ENCODE results near the gene KAZN.

DNA sequence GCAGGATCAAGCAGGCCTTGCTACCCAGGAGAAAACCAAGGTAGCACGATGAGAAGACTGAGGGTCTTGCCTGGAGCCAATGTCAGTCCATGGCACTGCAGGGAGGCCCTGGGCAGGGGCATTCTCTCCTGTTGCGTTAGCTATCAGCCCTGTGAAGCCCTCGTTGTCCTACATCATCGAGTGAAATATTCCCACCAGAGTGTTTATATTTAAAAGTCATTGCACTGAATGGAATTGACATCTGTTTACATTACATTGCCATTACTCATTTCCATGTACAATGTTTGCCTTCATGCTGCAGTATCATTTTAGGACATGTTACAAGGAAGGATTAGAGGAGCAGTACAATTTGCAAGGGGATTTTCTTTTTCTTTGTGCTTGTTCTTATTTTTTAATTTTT, 243.9 kb downstream of the KAZN start:
- TF ChIP-seq RFX5 (IDR thresholded peaks at IDR 0.05) = no peak
- TF ChIP-seq EP300 (IDR thresholded peaks at IDR 0.05) = no peak
- TF ChIP-seq, protein P1, sequence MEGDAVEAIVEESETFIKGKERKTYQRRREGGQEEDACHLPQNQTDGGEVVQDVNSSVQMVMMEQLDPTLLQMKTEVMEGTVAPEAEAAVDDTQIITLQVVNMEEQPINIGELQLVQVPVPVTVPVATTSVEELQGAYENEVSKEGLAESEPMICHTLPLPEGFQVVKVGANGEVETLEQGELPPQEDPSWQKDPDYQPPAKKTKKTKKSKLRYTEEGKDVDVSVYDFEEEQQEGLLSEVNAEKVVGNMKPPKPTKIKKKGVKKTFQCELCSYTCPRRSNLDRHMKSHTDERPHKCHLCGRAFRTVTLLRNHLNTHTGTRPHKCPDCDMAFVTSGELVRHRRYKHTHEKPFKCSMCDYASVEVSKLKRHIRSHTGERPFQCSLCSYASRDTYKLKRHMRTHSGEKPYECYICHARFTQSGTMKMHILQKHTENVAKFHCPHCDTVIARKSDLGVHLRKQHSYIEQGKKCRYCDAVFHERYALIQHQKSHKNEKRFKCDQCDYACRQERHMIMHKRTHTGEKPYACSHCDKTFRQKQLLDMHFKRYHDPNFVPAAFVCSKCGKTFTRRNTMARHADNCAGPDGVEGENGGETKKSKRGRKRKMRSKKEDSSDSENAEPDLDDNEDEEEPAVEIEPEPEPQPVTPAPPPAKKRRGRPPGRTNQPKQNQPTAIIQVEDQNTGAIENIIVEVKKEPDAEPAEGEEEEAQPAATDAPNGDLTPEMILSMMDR (IDR thresholded peaks at IDR 0.05) = no peak
- TF ChIP-seq SREBF2 (IDR thresholded peaks at IDR 0.05) = no peak
- TF ChIP-seq, protein P2, sequence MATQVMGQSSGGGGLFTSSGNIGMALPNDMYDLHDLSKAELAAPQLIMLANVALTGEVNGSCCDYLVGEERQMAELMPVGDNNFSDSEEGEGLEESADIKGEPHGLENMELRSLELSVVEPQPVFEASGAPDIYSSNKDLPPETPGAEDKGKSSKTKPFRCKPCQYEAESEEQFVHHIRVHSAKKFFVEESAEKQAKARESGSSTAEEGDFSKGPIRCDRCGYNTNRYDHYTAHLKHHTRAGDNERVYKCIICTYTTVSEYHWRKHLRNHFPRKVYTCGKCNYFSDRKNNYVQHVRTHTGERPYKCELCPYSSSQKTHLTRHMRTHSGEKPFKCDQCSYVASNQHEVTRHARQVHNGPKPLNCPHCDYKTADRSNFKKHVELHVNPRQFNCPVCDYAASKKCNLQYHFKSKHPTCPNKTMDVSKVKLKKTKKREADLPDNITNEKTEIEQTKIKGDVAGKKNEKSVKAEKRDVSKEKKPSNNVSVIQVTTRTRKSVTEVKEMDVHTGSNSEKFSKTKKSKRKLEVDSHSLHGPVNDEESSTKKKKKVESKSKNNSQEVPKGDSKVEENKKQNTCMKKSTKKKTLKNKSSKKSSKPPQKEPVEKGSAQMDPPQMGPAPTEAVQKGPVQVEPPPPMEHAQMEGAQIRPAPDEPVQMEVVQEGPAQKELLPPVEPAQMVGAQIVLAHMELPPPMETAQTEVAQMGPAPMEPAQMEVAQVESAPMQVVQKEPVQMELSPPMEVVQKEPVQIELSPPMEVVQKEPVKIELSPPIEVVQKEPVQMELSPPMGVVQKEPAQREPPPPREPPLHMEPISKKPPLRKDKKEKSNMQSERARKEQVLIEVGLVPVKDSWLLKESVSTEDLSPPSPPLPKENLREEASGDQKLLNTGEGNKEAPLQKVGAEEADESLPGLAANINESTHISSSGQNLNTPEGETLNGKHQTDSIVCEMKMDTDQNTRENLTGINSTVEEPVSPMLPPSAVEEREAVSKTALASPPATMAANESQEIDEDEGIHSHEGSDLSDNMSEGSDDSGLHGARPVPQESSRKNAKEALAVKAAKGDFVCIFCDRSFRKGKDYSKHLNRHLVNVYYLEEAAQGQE (IDR thresholded peaks at IDR 0.05) = no peak

Measured in A549 (cell line).